Smooth muscle cell of the brain vasculature (primary cell): Measurements from ENCODE around the gene LRP3.

Experiments used
- DNase-seq: peaks from one replicate; pipeline ENCODE4 v3.0.0-alpha.2; 2012; ENCODE audit warnings: low read depth, low spot score

The LRP3 gene

GRCh38 chr19:33238481-33239149 is 44.5 kb downstream of the LRP3 start:
- no peak for DNase-seq

DNA sequence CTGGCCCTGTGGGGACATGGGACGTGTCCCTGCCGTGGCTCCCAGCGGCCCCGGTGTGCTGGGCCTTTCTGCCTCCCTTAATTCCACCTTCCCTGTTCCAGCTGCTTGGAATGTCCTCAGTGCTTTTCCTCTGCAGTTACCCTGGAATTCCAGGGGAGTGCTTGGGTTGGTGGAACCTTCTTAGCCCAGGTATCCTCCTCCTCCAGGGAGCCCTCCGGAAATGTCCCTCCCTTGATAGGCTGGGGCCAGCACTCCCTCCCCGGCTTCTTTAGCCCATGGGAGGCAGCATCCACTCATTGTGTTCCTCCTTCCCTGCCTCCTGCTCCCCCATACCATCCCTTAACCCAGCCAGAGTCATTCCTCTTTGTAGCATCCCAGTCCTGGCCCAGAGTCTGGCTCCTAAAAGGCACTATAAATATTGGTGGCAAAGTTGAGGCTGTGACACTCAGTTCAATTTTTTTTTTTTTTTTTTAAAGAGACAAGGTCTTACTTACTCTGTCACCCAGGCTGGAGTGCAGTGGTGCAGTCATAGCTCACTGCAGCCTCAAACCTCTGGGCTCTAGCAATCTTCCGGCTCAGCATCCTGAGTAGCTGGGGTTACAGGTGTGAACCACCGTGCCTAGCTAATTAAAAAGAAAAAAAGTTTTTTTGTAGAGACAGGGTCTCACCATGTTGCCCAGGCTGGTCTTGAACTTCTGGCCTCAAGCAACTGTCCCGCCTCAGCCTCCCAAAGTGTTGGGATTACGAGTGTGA is 45.3 kb downstream of the LRP3 start:
- DNase-seq: no peak

DNA sequence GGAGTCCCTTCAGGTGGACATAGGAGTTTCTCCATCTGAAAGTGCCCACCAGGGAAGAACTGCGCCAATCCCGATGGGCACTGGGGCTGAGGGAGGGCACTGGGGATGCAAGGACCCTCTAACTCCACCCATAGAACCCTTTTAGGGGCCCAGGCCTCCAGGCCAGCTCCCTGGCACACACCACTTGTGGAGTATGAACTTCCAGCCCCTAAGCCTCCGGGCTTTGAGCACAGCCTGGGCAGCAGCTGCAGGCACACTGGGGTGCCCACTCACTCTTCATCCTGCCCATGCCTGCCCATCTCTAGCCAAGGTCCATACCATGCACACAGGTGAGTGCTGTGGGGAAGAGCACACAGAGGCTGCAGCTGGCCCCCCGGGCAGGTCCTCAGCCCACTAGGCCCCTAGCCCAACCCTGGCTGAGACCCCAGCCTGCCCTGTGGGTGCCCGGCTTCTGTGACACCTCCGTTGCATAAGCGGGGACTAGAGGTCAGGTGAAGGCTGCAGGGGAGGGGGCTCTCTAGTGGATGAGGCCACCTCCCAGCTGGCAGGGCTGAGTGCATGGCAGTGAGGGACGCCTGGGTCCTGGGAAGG is 46.1 kb downstream of the LRP3 start:
- no peak for DNase-seq

- no peak for DNase-seq
Observed at GRCh38 chr19:33241091-33241529, 47.0 kb downstream of the LRP3 start.

GRCh38 chr19:33241530-33242101 is 47.5 kb downstream of the LRP3 start:
- no peak for DNase-seq

DNA sequence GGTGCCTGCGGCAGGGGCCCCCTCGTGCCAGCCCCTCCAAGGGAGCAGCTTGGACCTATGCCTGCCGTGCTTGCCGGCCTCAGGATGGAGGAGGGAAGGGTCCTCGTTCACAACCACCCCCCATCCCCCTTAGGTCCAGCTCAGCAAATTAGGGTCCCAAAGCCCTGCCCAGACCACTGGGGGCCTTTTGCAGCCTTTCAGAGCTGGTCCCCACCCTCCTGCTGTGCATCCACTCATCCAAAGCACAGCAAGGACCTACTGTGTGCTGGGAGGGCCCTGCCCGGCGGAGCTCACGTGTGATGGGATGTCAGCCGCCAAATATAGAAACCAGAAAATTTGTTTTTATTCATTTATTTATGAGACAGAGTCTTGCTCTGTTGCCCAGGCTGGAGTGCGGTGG is 48.0 kb downstream of the LRP3 start:
- DNase-seq: no peak

- DNase-seq: no peak
Observed at GRCh38 chr19:33242911-33243310, 48.8 kb downstream of the LRP3 start.

DNA sequence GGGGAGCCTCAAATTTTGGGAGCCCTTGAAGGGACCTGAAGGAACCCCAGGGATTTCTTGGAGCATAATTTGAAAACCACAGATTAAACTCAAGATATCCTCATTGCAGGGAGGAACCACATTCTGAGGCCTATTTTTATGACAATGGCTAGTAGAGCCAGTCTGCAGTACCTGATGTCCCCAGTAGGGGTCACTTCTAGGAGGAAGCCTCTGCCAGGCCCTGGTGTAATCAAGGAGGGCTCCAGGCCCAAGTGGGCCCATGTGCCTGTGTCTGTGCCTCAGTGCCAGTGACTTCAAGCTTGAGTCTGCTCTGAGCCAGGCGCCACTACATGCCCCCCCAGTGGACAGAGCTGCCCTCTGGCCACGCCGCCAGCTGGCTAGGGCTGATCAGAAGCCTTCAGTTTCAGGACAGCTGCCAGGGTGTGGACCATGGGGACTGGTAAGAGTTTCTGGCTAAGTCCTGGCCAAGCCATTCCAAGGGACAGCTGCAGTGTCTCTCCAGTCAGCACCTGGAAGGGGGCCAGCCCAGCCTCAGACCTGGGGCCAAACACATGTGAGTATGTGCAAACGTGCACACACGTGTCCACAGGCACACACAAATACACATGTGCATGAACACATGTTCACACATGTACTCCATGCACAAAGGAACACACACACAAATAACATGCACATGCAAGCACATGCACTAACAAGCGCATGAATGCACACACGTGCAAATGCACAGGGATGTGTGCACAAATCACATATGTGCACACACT is 52.0 kb downstream of the LRP3 start:
- DNase-seq: no peak

DNA sequence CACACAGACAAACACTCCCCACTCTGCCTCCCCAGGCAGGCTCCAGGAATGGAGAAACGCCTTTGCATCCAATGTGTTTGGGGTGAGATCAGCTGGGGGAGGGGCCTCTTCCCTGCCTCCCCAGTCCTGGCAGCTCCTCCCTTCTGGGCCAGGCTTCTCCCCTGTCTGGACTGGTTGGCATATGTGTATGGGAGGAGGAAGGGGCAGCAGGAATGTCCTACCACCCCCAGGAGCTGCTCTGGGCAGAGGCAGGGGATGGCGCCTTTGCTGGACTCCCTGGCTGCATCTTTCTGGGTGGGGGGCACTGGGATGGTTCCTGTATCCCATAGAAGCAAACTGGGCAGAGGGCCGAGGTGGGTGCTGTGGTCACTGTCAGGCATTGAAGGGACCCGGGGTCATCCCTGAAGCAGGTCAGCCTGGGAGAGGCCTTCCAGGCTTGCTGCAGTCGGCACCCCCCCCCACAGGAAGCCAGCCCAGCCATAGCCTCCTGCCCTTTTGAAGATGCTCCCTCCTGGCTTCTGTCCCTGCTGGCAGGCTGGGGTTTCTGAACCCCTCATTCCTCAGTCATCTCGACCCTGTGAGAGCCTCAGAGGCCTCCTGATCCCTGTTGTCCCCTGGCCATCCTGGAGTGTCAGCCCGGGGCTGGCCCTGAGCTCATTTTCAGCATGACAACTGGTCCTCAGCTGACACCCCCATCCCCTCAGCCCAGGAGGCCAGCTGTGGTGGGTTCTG is 52.7 kb downstream of the LRP3 start:
- no peak for DNase-seq

DNA sequence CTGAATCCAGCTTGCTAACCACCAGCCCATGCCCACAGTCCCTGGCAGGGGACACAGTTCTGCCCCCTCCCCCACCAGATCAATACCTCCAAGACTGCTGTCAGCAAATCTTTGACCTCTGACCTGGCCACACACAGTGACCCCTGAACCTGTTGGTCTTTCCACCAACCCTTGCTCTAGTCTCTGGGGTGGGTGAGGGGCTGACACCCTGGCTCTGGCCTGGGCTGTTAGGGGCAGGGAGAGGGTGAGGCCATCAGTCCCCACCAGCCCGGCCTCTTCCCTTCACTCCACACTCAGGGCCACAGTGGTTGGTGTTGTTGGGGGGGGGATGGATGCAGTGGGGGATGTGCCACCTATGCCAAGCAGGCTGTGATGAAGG is 53.3 kb downstream of the LRP3 start:
- no peak for DNase-seq

DNA sequence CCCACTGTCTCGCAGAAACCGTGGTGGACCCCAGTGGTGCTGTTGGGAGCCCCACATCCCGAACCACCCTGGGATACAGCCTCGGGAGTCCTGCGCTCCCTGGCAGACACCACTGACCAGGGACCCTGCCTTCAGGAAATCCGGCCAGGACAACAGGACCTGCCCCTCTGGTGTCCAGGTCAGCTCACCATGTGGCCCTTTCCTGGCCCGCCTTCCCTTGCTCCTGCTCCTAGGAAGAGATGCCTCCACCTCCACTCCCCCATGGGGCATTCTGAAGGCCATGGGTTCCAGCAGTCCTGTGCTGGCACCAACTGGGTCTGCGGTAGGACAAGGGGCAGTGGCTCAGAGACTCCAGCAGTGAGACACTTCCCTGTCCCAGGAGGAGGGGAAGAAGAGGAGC is 54.0 kb downstream of the LRP3 start:
- no peak for DNase-seq

- no peak for DNase-seq
Observed at GRCh38 chr19:33248553-33248953, 54.4 kb downstream of the LRP3 start.

GRCh38 chr19:33248954-33249613 is 55.0 kb downstream of the LRP3 start:
- no peak for DNase-seq

- no peak for DNase-seq
Observed at GRCh38 chr19:33249740-33250366, 55.7 kb downstream of the LRP3 start.

DNA sequence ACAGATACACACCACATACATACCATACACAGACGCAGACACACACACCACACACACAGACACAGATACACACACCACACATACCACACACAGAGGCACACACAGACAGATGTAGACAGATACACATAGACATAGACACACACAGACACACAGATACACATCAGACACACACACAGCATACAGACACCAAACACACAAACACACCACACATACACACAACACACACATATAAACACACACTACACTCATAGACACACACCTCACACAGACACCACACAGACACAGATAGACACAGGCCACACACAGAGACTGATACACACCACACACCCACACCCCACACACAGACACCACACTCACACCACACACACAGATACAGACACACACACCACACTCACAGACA is 56.4 kb downstream of the LRP3 start:
- no peak for DNase-seq

- no peak for DNase-seq
Observed at GRCh38 chr19:33251076-33251475, 56.9 kb downstream of the LRP3 start.

GRCh38 chr19:33251526-33252090 is 57.5 kb downstream of the LRP3 start:
- no peak for DNase-seq

GRCh38 chr19:33252418-33252962 is 58.4 kb downstream of the LRP3 start:
- DNase-seq: no peak

DNA sequence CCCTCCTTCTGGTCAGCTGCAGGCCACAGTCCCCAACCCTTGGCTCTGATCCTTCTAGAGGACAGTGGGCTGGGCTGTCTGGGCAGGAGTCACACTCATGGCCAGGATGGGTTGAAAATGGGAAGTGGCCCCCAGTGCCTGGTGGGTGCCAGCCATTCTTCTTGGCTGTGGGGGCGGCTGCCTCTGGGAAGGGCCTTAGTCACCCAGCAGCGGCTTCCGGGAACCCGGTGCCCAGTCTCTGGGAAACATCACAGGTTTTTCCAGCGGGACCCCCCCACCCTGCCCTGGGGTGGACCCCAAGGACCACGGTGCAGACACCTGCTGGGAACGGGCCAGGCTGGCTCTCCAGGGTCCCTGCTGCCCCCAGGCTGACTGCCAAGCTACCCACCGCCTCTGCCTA is 58.8 kb downstream of the LRP3 start:
- DNase-seq: no peak
